Measurements from ENCODE around the gene CYP4F22. TPM values are rescaled to one million over a fixed set of nuclear protein-coding genes. Genes with fewer than 3 reads are reported as not detected.
"Not testable (repeated sequence)": the region's sequence is repeated elsewhere in the genome, so short reads cannot be mapped to it uniquely, and the experiment has no call there.

Gene CYP4F22
- total RNA-seq, 1 donor: 5.4 TPM

DNA sequence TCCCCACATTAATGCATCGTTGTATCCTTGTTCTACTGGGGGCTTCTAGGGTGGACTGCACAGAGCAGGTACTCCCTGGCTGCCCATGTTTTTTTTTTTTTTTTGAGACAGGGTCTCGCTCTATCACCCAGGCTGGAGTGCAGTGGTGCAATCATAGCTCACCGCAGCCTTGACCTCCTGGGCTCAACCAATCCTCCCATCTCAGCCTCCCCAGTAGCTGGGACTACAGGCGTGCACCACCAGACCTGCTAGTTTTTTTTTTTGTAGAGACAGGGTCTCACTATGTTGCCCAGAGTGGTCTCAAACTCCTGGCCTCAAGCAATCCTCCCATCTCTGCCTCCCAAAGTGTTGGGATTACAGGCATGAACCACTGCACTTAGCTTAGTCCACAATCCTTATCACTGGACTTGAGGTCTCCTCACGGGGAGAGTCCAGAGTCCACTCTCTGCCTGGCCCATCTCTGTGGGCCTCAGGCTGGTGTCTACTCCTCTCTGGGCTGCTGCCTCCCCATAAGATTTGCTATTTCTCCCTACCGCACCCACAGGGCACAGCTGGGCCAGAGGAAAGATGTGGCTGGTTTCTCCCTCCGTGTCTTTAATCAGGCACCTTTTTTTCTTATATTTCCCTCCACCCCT lies 56.3 kb downstream of the CYP4F22 start:
- no peak for DNase-seq (ENCODE audit: low read depth in 2 of 3, low spot score in 2 of 3)

DNA sequence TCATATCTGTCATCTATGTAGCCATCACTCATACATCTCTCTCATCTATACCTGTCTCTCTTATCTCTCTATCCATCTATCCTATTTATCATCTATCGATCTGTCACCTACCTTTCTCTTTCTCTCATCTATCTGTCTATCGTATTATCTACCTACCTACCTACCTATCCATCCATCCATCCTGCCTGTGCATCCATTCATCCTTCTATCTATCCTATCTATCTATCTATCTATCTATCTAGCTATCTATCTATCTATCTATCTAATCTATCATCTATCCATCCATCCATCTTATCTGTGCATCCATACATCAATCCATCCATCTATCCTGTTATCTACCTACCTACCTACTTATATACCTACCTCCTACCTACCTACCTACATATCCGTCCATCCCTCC lies 62.1 kb downstream of the CYP4F22 start:
- no peak for DNase-seq (ENCODE audit: low read depth in 2 of 3, low spot score in 2 of 3)

- no peak for DNase-seq (ENCODE audit: low read depth in 2 of 3, low spot score in 2 of 3)
Observed at GRCh38 chr19:15575406-15575805, 67.1 kb downstream of the CYP4F22 start.

- DNase-seq (ENCODE audit: low read depth in 2 of 3, low spot score in 2 of 3): no peak
Observed at GRCh38 chr19:15576526-15577156, 68.3 kb downstream of the CYP4F22 start.

- no peak for DNase-seq (ENCODE audit: low read depth in 2 of 3, low spot score in 2 of 3)
Observed at GRCh38 chr19:15577184-15577771, 69.0 kb downstream of the CYP4F22 start.

- DNase-seq (ENCODE audit: low read depth in 2 of 3, low spot score in 2 of 3): no peak
Observed at GRCh38 chr19:15583346-15583745, 75.0 kb downstream of the CYP4F22 start.

GRCh38 chr19:15584095-15584494 lies 75.8 kb downstream of the CYP4F22 start:
- DNase-seq (ENCODE audit: low read depth in 2 of 3, low spot score in 2 of 3): no peak

GRCh38 chr19:15584541-15585115 lies 76.3 kb downstream of the CYP4F22 start:
- DNase-seq (ENCODE audit: low read depth in 2 of 3, low spot score in 2 of 3): peak; percentile 68 to 86 (median 74)

DNA sequence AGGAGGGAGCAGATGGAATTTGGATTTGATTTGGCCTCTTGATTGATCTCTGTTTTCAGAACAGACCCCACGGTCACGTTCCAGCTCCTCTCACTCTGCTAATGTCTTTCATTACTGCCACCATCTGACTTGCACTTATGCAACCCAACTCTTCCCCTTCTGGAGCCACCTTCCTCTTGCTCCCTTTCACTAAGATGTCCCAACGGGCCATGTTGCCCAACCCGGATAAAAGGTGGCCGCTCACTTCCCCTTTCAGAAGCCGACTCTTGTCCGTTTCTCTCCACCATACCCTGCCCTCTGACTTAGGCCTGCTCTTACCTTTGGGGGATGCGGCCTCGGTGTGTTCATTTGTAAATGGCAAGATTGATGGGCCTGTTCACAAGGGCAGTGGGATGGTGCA lies 79.3 kb downstream of the CYP4F22 start:
- DNase-seq (ENCODE audit: low read depth in 2 of 3, low spot score in 2 of 3): peak in 1 of 3 donors; percentile 29

DNA sequence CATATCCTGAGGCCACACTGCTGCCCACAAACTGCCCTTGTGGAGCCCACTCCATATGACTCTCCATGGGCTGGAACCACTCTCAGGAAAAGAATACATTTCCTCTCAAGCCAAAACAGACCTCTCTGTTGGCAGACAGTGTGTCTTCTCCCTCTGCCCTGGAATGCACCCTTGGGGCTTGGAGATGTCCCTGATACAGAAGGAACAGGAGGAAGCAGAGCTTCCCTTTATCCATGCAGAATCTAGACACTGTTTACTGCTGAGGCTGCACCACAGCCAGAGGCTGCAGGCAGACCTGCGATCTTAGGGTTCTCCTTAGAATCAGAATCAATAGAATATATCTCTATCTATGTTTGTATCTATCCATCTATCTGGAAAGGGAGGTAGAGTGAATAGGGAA lies 79.9 kb downstream of the CYP4F22 start:
- no peak for DNase-seq (ENCODE audit: low read depth in 2 of 3, low spot score in 2 of 3)

DNA sequence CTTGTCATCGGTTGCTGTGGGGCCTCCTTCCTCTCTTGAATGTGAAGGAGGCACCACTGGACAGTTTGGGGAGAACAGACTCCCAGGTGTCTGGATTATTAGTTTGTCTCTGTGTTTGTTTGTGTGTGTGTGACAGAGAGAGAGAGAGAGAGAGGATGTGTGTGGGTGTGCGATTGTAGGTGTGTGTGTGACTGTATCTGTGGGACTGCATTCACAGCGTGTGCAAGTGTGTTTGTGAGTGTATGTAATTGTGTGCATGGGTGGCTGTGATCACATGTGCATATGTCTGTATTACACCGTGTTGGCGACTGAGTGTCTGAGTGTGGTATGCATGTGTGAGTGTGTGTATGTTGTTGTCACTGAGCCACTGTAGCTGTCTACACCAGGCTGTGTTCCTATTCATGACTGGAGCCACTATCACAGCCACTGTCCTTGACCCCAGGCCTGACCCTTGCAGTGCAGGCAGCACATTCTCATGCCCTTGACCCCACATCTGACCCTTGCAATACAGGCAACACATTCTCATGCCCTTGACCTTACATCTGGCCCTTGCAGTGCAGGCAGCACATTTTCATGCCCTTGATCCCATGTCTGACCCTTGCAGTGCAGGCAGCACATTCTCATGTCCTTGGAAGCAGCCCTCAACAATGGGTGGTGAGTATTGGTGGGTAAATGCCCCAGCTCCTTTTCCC lies 81.6 kb downstream of the CYP4F22 start:
- DNase-seq (ENCODE audit: low read depth in 2 of 3, low spot score in 2 of 3): no peak

DNA sequence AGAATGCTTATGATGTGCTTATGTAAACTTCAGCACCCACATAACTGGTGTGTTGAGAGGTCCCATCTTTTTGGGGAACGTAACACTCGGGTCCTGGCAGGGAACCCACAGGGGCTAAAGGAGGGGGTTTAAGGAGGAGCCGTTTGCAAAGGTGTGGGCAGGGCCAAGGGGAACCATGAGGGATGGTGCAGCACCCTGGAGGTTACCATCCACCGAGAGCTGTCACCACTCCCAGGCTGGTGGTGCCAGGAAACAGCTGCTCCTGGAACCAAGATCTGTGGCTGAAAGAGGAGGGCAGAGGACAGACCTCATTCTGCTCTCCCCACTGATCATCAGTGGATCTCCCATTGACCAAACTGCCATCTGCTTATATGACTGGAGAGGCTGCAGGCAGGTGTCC lies 83.5 kb downstream of the CYP4F22 start:
- no peak for DNase-seq (ENCODE audit: low read depth in 2 of 3, low spot score in 2 of 3)

DNA sequence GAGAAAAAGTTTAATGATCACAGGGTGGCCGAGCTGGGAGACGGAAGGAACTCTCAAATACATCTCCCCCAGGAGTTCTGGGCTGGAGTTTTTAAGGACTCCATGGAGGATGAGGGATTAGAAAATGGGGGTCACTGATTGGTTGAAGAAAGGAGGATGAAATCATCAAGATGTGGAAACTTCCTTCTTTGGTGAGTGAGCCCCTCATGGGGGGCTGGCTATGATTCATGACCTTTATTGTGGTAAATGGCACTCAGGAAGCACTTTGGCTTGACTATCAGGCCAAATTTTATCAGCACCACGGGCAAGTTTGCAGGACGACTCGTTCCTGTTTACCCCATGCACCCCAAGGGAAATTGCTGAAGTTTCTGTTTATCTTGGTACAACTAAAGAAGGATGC lies 84.2 kb downstream of the CYP4F22 start:
- peak in 1 of 3 donors; percentile 22 for DNase-seq (ENCODE audit: low read depth in 2 of 3, low spot score in 2 of 3)

- DNase-seq (ENCODE audit: low read depth in 2 of 3, low spot score in 2 of 3): not testable (repeated sequence)
Observed at GRCh38 chr19:15593766-15594165, 85.4 kb downstream of the CYP4F22 start.

GRCh38 chr19:15595069-15595468 lies 86.7 kb downstream of the CYP4F22 start:
- DNase-seq (ENCODE audit: low read depth in 2 of 3, low spot score in 2 of 3): peak in 2 of 3 donors; percentile 27 to 64

Other genes starting within 250 kb of the CYP4F22 start
- gene BRD4, start 176.0 kb upstream of the CYP4F22 start, total RNA-seq: 32.3 TPM
- 33.4 TPM for gene AKAP8, start 128.7 kb upstream of the CYP4F22 start, total RNA-seq
- 119 TPM for gene AKAP8L, start 89.5 kb upstream of the CYP4F22 start, total RNA-seq
- gene WIZ, start 58.6 kb upstream of the CYP4F22 start, total RNA-seq: 12.7 TPM
- gene RASAL3, start 44.0 kb upstream of the CYP4F22 start, total RNA-seq: 66.8 TPM
- under 0.01 TPM for gene PGLYRP2, start 29.0 kb upstream of the CYP4F22 start, total RNA-seq
- gene CYP4F8, start 106.7 kb downstream of the CYP4F22 start, total RNA-seq: under 0.01 TPM
- gene CYP4F3, start 132.4 kb downstream of the CYP4F22 start, total RNA-seq: 0.27 TPM
- 0.27 TPM for gene CYP4F12, start 164.6 kb downstream of the CYP4F22 start, total RNA-seq
- gene OR10H2, start 219.5 kb downstream of the CYP4F22 start, total RNA-seq: not detected
- gene OR10H3, start 229.5 kb downstream of the CYP4F22 start, total RNA-seq: not detected